Uterus (tissue), 2 donors: ENCODE measurements around the gene RMND5A.

ENCODE experiments used
- CTCF ChIP-seq, 4 experiments: fragments of 200-600 bp in 2 of 4; fragments of 450-650 bp in 2 of 4; sonication (generic) in 2 of 4; IDR thresholded peaks; one replicate each; pipeline ENCODE4 v1.5.1; 2016 to 2019; ENCODE audit warnings: antibody characterized with exemption in 4 of 4, mild to moderate bottlenecking in 2 of 4, moderate library complexity in 1 of 4
- POLR2A ChIP-seq, 2 donors: fragments of 450-650 bp; IDR thresholded peaks; one replicate each; pipeline ENCODE4 v1.6.1; 2016; ENCODE audit warnings: antibody characterized with exemption in 2 of 2, mild to moderate bottlenecking in 1 of 2, moderate library complexity in 1 of 2

DNA sequence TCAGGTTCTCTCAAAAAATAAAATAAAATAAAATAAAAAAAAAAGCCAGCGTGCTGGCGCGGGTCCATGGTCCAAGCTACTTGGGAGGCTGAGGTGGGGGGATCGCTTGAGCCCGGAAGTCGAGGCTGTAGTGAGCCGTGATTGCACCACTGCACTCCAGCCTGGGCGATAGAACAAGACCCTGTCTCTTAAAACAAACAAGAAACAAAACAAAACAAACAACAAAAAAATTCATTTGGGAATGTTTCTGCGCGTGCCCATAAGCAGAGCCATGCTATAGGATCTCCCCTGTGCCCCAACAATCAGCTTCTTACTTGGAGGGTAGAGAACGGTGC, 87.0 kb downstream of the RMND5A start:
- TF ChIP-seq CTCF (IDR thresholded peaks at IDR 0.05): no peak
- TF ChIP-seq POLR2A (IDR thresholded peaks at IDR 0.05): no peak
